ENCODE results near the gene MRPL12. TPM values are rescaled to one million over a fixed set of nuclear protein-coding genes. Genes with fewer than 3 reads are reported as not detected.
"Not testable (repeated sequence)": the region's sequence is repeated elsewhere in the genome, so short reads cannot be mapped to it uniquely, and the experiment has no call there.

MRPL12 gene
- total RNA-seq, 1 experiment from 2014 or later = 57.7 TPM

GRCh38 chr17:81737947-81738800 is 35.0 kb downstream of the MRPL12 start:
- no peak for DNase-seq (ENCODE audit: low read depth)

- no peak for DNase-seq (ENCODE audit: low read depth)
These were observed 35.7 kb downstream of the MRPL12 start for GRCh38 chr17:81738801-81739393.

- not testable (repeated sequence) for DNase-seq (ENCODE audit: low read depth)
These were observed 36.4 kb downstream of the MRPL12 start for GRCh38 chr17:81739593-81739992.

GRCh38 chr17:81740395-81740961 is 37.3 kb downstream of the MRPL12 start:
- no peak for DNase-seq (ENCODE audit: low read depth)

- DNase-seq (ENCODE audit: low read depth) = no peak
These were observed 38.0 kb downstream of the MRPL12 start for GRCh38 chr17:81741049-81741593.

GRCh38 chr17:81741594-81742452 is 38.7 kb downstream of the MRPL12 start:
- DNase-seq (ENCODE audit: low read depth) = no peak

Small RNA genes lying within 50 kb of the gene (small RNA-seq; reads per million reads assigned to genes)
- not detected for gene MIR6786

Other genes with a start within 250 kb of the MRPL12 start
- gene ACTG1, start 190.6 kb upstream of the MRPL12 start, total RNA-seq (2014; rRNA removed; shearing (Covaris generic)) = 4,314 and 7,335 TPM in 2 replicates
- 0.37 and 0.40 TPM in 2 replicates for gene FSCN2, start 175.0 kb upstream of the MRPL12 start, total RNA-seq (2014; rRNA removed; shearing (Covaris generic))
- 28.7 and 31.6 TPM in 2 replicates for gene FAAP100, start 151.0 kb upstream of the MRPL12 start, total RNA-seq (2014; rRNA removed; shearing (Covaris generic))
- 65.3 and 83.9 TPM in 2 replicates for gene NPLOC4, start 66.3 kb upstream of the MRPL12 start, total RNA-seq (2014; rRNA removed; shearing (Covaris generic))
- 1.4 and 2.2 TPM in 2 replicates for gene TSPAN10, start 66.2 kb upstream of the MRPL12 start, total RNA-seq (2014; rRNA removed; shearing (Covaris generic))
- 0.10 and 0.35 TPM in 2 replicates for gene PDE6G, start 46.8 kb upstream of the MRPL12 start, total RNA-seq (2014; rRNA removed; shearing (Covaris generic))
- 63.5 and 66.8 TPM in 2 replicates for gene OXLD1, start 36.8 kb upstream of the MRPL12 start, total RNA-seq (2014; rRNA removed; shearing (Covaris generic))
- gene CCDC137, start 36.6 kb upstream of the MRPL12 start, total RNA-seq (2014; rRNA removed; shearing (Covaris generic)) = 47.3 and 60.3 TPM in 2 replicates
- gene ARL16, start 19.6 kb upstream of the MRPL12 start, total RNA-seq (2014; rRNA removed; shearing (Covaris generic)) = 47.9 and 59.7 TPM in 2 replicates
- gene HGS, start 19.4 kb upstream of the MRPL12 start, total RNA-seq (2014; rRNA removed; shearing (Covaris generic)) = 165 and 172 TPM in 2 replicates
- gene SLC25A10, start 8.9 kb downstream of the MRPL12 start, total RNA-seq (2014; rRNA removed; shearing (Covaris generic)) = 96.9 and 106 TPM in 2 replicates
- not detected in 2 replicates for gene GCGR, start 100.8 kb downstream of the MRPL12 start, total RNA-seq (2014; rRNA removed; shearing (Covaris generic))
- gene MCRIP1, start 129.9 kb downstream of the MRPL12 start, total RNA-seq (2014; rRNA removed; shearing (Covaris generic)) = 81.9 and 87.0 TPM in 2 replicates
- 0.47 TPM in 1 of 2 replicates, not detected in the other for gene PPP1R27, start 131.7 kb downstream of the MRPL12 start, total RNA-seq (2014; rRNA removed; shearing (Covaris generic))
- 784 and 825 TPM in 2 replicates for gene P4HB, start 157.2 kb downstream of the MRPL12 start, total RNA-seq (2014; rRNA removed; shearing (Covaris generic))
- gene ARHGDIA, start 168.0 kb downstream of the MRPL12 start, total RNA-seq (2014; rRNA removed; shearing (Covaris generic)) = 206 and 315 TPM in 2 replicates
- gene ALYREF, start 188.2 kb downstream of the MRPL12 start, total RNA-seq (2014; rRNA removed; shearing (Covaris generic)) = 311 and 338 TPM in 2 replicates
- gene ANAPC11, start 188.4 kb downstream of the MRPL12 start, total RNA-seq (2014; rRNA removed; shearing (Covaris generic)) = 100 and 133 TPM in 2 replicates
- gene NPB, start 198.9 kb downstream of the MRPL12 start, total RNA-seq (2014; rRNA removed; shearing (Covaris generic)) = 0.13 and 0.34 TPM in 2 replicates
- 27.6 and 34.8 TPM in 2 replicates for gene PCYT2, start 208.0 kb downstream of the MRPL12 start, total RNA-seq (2014; rRNA removed; shearing (Covaris generic))
- 19.4 and 20.2 TPM in 2 replicates for gene SIRT7, start 214.8 kb downstream of the MRPL12 start, total RNA-seq (2014; rRNA removed; shearing (Covaris generic))
- gene MAFG, start 224.4 kb downstream of the MRPL12 start, total RNA-seq (2014; rRNA removed; shearing (Covaris generic)) = 19.2 and 21.1 TPM in 2 replicates
- 58.8 and 67.1 TPM in 2 replicates for gene PYCR1, start 233.9 kb downstream of the MRPL12 start, total RNA-seq (2014; rRNA removed; shearing (Covaris generic))
- gene MYADML2, start 243.9 kb downstream of the MRPL12 start, total RNA-seq (2014; rRNA removed; shearing (Covaris generic)) = not detected in 2 replicates

Data from HT1080 (cell line).